ENCODE measurements around the gene PRKG2.

GRCh38 chr4:81131066-81131465 is 84.0 kb downstream of the PRKG2 start:
- TF ChIP-seq REST (IDR thresholded peaks at IDR 0.05; ENCODE audit: insufficient read depth in 1 of 2, low read depth in 2 of 2, low read length in 2 of 2), result no peak
- TF ChIP-seq POLR2AphosphoS5 (IDR thresholded peaks at IDR 0.05; ENCODE audit: low read depth, low read length), result no peak
- TF ChIP-seq TAF1 (IDR thresholded peaks at IDR 0.05; ENCODE audit: borderline replicate concordance, insufficient read depth, low read length), result no peak
